Measurements from ENCODE around the gene MEF2C.

MEF2C gene

GRCh38 chr5:88830567-88830966 lies 52.4 kb downstream of the MEF2C start:
- Histone ChIP-seq H3K9me3 (ENCODE audit: control insufficient read depth, insufficient read depth, low read length) (no peaks in the 10 kb centered on the region), H3K4me1 (ENCODE audit: control insufficient read depth, insufficient read depth, low read length) (no peaks in the 10 kb centered on the region)

GRCh38 chr5:88829775-88830174 lies 53.2 kb downstream of the MEF2C start:
- H3K4me3 ChIP-seq (ENCODE audit: low read length), result no peak overlapping the region
- H3K27me3 ChIP-seq (ENCODE audit: control insufficient read depth, insufficient read depth, low read length), result no peaks in the 10 kb centered on the region
- H3K4me1 ChIP-seq (ENCODE audit: control insufficient read depth, insufficient read depth, low read length), result no peaks in the 10 kb centered on the region
- DNase-seq (ENCODE audit: low read depth, low spot score), result no peak
- H3K9me3 ChIP-seq (ENCODE audit: control insufficient read depth, insufficient read depth, low read length), result no peaks in the 10 kb centered on the region
- no CpG with 5 or more reads among the region's 3 CpGs for WGBS (ENCODE audit: insufficient coverage, insufficient read length)
- no peaks in the 10 kb centered on the region for H3K36me3 ChIP-seq (ENCODE audit: control insufficient read depth, insufficient read depth, low read length)
- no peak overlapping the region for H3K27ac ChIP-seq (ENCODE audit: low read length)

More at GRCh38 chr5:88830567-88830966, 52.4 kb downstream of the MEF2C start:
- Histone ChIP-seq H3K4me3 (ENCODE audit: low read length) (no peak overlapping the region), H3K27me3 (ENCODE audit: control insufficient read depth, insufficient read depth, low read length) (no peaks in the 10 kb centered on the region), H3K36me3 (ENCODE audit: control insufficient read depth, insufficient read depth, low read length) (no peaks in the 10 kb centered on the region), H3K27ac (ENCODE audit: low read length) (no peak overlapping the region)
- no peak for DNase-seq (ENCODE audit: low read depth, low spot score)

GRCh38 chr5:88829054-88829453 lies 53.9 kb downstream of the MEF2C start:
- no CpG with 5 or more reads among the region's 3 CpGs for WGBS (ENCODE audit: insufficient coverage, insufficient read length)
- no peak for DNase-seq (ENCODE audit: low read depth, low spot score)
- Histone ChIP-seq H3K27ac (ENCODE audit: low read length) (no peak overlapping the region), H3K36me3 (ENCODE audit: control insufficient read depth, insufficient read depth, low read length) (no peaks in the 10 kb centered on the region), H3K9me3 (ENCODE audit: control insufficient read depth, insufficient read depth, low read length) (no peaks in the 10 kb centered on the region), H3K4me3 (ENCODE audit: low read length) (no peak overlapping the region), H3K4me1 (ENCODE audit: control insufficient read depth, insufficient read depth, low read length) (no peaks in the 10 kb centered on the region), H3K27me3 (ENCODE audit: control insufficient read depth, insufficient read depth, low read length) (no peaks in the 10 kb centered on the region)

DNA sequence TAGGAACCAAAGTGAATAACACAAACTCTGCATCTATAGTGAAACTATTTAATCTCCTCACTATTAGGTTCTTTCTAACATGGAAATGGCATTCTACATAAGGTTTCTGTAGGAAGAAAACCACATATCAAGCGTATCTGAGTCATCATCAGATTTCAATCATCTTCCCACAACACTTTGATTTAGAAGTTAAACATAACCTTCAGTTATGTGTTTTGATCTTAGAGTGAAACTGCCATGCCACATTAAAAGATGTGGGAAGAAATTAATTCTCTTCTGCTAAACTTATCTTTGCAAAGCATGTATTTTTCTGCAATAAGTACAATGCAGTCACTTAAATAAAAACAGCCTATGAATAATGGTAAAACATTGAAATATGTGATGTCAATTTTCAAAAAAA lies 55.0 kb downstream of the MEF2C start:
- whole genome bisulfite sequencing (ENCODE audit: insufficient coverage, insufficient read length), result no CpG with 5 or more reads among the region's 1 CpG
- Histone ChIP-seq H3K4me1 (ENCODE audit: control insufficient read depth, insufficient read depth, low read length) (no peaks in the 10 kb centered on the region), H3K27ac (ENCODE audit: low read length) (no peak overlapping the region), H3K27me3 (ENCODE audit: control insufficient read depth, insufficient read depth, low read length) (no peaks in the 10 kb centered on the region), H3K36me3 (ENCODE audit: control insufficient read depth, insufficient read depth, low read length) (no peaks in the 10 kb centered on the region), H3K9me3 (ENCODE audit: control insufficient read depth, insufficient read depth, low read length) (no peaks in the 10 kb centered on the region), H3K4me3 (ENCODE audit: low read length) (no peak overlapping the region)
- DNase-seq (ENCODE audit: low read depth, low spot score), result no peak

DNA sequence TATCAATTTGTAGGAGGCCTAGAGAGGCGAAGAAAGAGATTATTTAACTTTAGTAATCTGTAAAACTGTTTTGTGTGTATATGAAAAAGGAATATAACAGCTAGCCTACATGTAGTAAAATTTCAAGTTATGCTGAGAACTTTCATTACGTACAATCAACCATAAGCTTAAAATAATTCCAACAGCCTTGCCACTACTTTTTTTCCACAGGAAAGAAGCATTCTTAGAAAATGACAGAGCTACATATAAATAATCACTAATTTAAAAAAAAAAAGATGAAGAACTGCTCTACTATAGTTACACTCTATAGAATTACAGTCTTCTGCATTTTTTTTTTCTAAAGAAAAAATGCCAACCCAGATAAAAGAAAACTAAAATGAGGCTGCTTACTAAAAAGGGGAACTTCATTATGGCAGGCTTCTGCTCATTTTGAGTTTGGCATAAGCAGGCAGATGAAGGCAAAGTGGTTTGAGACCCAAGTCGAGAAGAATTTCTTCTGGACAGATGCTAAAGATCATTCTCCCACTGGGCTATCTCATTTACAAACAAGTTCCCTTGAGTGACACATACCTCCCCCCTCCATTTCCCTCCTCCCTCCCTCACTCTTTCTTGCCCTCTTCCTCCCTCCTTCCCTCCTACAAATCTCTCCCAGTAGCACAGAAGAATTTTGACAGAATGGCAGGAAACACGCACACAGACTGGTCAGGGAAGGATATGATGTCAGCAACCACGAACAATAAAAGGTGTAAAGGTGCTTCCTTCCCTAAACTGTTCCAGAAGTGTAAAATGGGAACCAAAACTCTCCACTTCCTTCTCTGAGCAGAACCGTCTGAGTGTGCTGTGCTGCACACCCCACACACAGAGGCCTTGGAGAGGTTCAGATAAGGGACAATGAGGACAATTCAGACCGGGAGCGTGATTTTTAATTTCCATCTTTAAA lies 56.1 kb downstream of the MEF2C start:
- no peak overlapping the region for H3K4me3 ChIP-seq (ENCODE audit: low read length)
- no peaks in the 10 kb centered on the region for H3K27me3 ChIP-seq (ENCODE audit: control insufficient read depth, insufficient read depth, low read length)
- H3K9me3 ChIP-seq (ENCODE audit: control insufficient read depth, insufficient read depth, low read length), result no peaks in the 10 kb centered on the region
- DNase-seq (ENCODE audit: low read depth, low spot score), result no peak
- no peak overlapping the region for H3K27ac ChIP-seq (ENCODE audit: low read length)
- no peaks in the 10 kb centered on the region for H3K4me1 ChIP-seq (ENCODE audit: control insufficient read depth, insufficient read depth, low read length)
- WGBS (ENCODE audit: insufficient coverage, insufficient read length), result no CpG with 5 or more reads among the region's 8 CpGs
- no peaks in the 10 kb centered on the region for H3K36me3 ChIP-seq (ENCODE audit: control insufficient read depth, insufficient read depth, low read length)

GRCh38 chr5:88825584-88826315 lies 57.2 kb downstream of the MEF2C start:
- H3K27ac ChIP-seq (ENCODE audit: low read length), result no peak overlapping the region
- no peak for DNase-seq (ENCODE audit: low read depth, low spot score)

GRCh38 chr5:88824892-88825583 lies 57.9 kb downstream of the MEF2C start:
- no peak for DNase-seq (ENCODE audit: low read depth, low spot score)
- Histone ChIP-seq H3K36me3 (ENCODE audit: control insufficient read depth, insufficient read depth, low read length) (no peaks in the 10 kb centered on the region), H3K9me3 (ENCODE audit: control insufficient read depth, insufficient read depth, low read length) (no peaks in the 10 kb centered on the region), H3K27me3 (ENCODE audit: control insufficient read depth, insufficient read depth, low read length) (no peaks in the 10 kb centered on the region), H3K4me3 (ENCODE audit: low read length) (no peak overlapping the region), H3K4me1 (ENCODE audit: control insufficient read depth, insufficient read depth, low read length) (no peaks in the 10 kb centered on the region), H3K27ac (ENCODE audit: low read length) (no peak overlapping the region)
- WGBS (ENCODE audit: insufficient coverage, insufficient read length), result no CpG with 5 or more reads among the region's 5 CpGs

More at GRCh38 chr5:88825584-88826315, 57.2 kb downstream of the MEF2C start:
- no peaks in the 10 kb centered on the region for H3K27me3 ChIP-seq (ENCODE audit: control insufficient read depth, insufficient read depth, low read length)
- H3K4me3 ChIP-seq (ENCODE audit: low read length), result no peak overlapping the region
- no peaks in the 10 kb centered on the region for H3K9me3 ChIP-seq (ENCODE audit: control insufficient read depth, insufficient read depth, low read length)
- WGBS (ENCODE audit: insufficient coverage, insufficient read length), result no CpG with 5 or more reads among the region's 5 CpGs
- no peaks in the 10 kb centered on the region for H3K4me1 ChIP-seq (ENCODE audit: control insufficient read depth, insufficient read depth, low read length)
- H3K36me3 ChIP-seq (ENCODE audit: control insufficient read depth, insufficient read depth, low read length), result no peaks in the 10 kb centered on the region

DNA sequence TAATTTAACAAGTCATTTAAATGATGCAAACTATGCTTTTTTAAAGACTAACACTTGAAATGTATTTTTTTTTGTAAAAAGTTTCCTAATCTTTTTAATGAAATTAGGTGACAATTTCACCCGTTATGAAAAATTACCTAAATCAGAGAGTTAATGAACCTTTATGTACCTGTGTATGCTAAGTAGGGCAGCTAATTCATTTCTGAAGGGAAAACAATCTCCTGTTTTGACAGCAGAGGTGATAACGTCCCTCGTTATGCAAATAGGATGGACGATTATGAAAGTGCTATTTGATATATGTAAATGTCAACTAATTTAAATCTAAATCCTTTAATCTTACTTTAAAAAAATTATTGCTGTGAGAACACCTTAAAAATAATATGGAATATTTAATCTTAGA lies 58.8 kb downstream of the MEF2C start:
- DNase-seq (ENCODE audit: low read depth, low spot score), result no peak
- Histone ChIP-seq H3K4me1 (ENCODE audit: control insufficient read depth, insufficient read depth, low read length) (no peaks in the 10 kb centered on the region; the same call in 1 of the 2 replicates), H3K4me3 (ENCODE audit: low read length) (no peak overlapping the region), H3K27ac (ENCODE audit: low read length) (no peak overlapping the region), H3K36me3 (ENCODE audit: control insufficient read depth, insufficient read depth, low read length) (no peaks in the 10 kb centered on the region), H3K27me3 (ENCODE audit: control insufficient read depth, insufficient read depth, low read length) (no peaks in the 10 kb centered on the region), H3K9me3 (ENCODE audit: control insufficient read depth, insufficient read depth, low read length) (no peaks in the 10 kb centered on the region)
- no CpG with 5 or more reads among the region's 4 CpGs for WGBS (ENCODE audit: insufficient coverage, insufficient read length)

- no peak for DNase-seq (ENCODE audit: low read depth, low spot score)
- H3K4me3 ChIP-seq (ENCODE audit: low read length), result no peak overlapping the region
- no CpG with 5 or more reads among the region's 1 CpG for WGBS (ENCODE audit: insufficient coverage, insufficient read length)
- H3K36me3 ChIP-seq (ENCODE audit: control insufficient read depth, insufficient read depth, low read length), result no peaks in the 10 kb centered on the region
- H3K9me3 ChIP-seq (ENCODE audit: control insufficient read depth, insufficient read depth, low read length), result no peaks in the 10 kb centered on the region
- no peaks in the 10 kb centered on the region; the same call in 1 of the 2 replicates for H3K4me1 ChIP-seq (ENCODE audit: control insufficient read depth, insufficient read depth, low read length)
- H3K27ac ChIP-seq (ENCODE audit: low read length), result no peak overlapping the region
- H3K27me3 ChIP-seq (ENCODE audit: control insufficient read depth, insufficient read depth, low read length), result no peaks in the 10 kb centered on the region
These were observed 59.8 kb downstream of the MEF2C start for GRCh38 chr5:88823201-88823600.

DNA sequence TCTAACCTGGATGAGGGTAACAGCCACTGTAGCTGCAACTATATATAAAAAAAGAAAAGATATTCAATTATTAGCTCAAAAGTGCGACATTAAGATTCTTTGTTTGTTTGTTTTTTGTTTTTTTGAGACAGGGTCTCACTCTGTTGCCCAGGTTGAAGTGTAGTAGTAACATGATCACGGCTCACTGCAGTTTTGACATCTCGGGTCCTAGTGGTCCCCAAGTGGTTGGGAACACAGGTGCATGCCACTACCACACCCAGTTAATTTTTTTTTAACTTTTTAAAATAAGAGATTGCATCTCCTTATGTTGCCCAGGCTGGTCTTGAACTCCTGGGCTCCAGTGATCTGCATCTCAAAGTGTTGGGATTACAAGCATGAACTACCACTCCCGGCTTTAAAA lies 61.8 kb downstream of the MEF2C start:
- Histone ChIP-seq H3K27me3 (ENCODE audit: control insufficient read depth, insufficient read depth, low read length) (no peaks in the 10 kb centered on the region), H3K36me3 (ENCODE audit: control insufficient read depth, insufficient read depth, low read length) (no peaks in the 10 kb centered on the region), H3K9me3 (ENCODE audit: control insufficient read depth, insufficient read depth, low read length) (no peaks in the 10 kb centered on the region), H3K27ac (ENCODE audit: low read length) (no peak overlapping the region), H3K4me1 (ENCODE audit: control insufficient read depth, insufficient read depth, low read length) (no peaks in the 10 kb centered on the region; the same call in 1 of the 2 replicates), H3K4me3 (ENCODE audit: low read length) (no peak overlapping the region)
- no peak for DNase-seq (ENCODE audit: low read depth, low spot score)
- WGBS (ENCODE audit: insufficient coverage, insufficient read length), result no CpG with 5 or more reads among the region's 4 CpGs
